GM21515 (cell line): ENCODE measurements around the gene CA9.

ENCODE experiments used
- ATAC-seq: cut with Tn5 transposase; IDR thresholded peaks from one replicate; pipeline ENCODE4 v1.9.1; 2021; ENCODE audit not compliant: unreplicated experiment

The CA9 gene

GRCh38 chr9:35675204-35675603, 1.5 kb downstream of the CA9 start:
- no peak for ATAC-seq

- ATAC-seq, result no peak
Observed at GRCh38 chr9:35675732-35676392, 2.1 kb downstream of the CA9 start.

DNA sequence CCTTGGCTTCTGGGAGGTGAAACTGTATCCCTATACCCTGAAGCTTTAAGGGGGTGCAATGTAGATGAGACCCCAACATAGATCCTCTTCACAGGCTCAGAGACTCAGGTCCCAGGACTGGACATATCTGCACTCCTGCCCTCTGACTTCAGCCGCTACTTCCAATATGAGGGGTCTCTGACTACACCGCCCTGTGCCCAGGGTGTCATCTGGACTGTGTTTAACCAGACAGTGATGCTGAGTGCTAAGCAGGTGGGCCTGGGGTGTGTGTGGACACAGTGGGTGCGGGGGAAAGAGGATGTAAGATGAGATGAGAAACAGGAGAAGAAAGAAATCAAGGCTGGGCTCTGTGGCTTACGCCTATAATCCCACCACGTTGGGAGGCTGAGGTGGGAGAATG, 5.4 kb downstream of the CA9 start:
- ATAC-seq, result no peak

DNA sequence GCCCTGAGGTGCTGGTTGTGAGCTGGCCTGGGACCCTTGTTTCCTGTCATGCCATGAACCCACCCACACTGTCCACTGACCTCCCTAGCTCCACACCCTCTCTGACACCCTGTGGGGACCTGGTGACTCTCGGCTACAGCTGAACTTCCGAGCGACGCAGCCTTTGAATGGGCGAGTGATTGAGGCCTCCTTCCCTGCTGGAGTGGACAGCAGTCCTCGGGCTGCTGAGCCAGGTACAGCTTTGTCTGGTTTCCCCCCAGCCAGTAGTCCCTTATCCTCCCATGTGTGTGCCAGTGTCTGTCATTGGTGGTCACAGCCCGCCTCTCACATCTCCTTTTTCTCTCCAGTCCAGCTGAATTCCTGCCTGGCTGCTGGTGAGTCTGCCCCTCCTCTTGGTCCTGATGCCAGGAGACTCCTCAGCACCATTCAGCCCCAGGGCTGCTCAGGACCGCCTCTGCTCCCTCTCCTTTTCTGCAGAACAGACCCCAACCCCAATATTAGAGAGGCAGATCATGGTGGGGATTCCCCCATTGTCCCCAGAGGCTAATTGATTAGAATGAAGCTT, 6.1 kb downstream of the CA9 start:
- no peak for ATAC-seq

- ATAC-seq, result peak; percentile 55
Observed at GRCh38 chr9:35680331-35681105, 6.8 kb downstream of the CA9 start.

- ATAC-seq, result no peak
Observed at GRCh38 chr9:35681341-35682002, 7.7 kb downstream of the CA9 start.

DNA sequence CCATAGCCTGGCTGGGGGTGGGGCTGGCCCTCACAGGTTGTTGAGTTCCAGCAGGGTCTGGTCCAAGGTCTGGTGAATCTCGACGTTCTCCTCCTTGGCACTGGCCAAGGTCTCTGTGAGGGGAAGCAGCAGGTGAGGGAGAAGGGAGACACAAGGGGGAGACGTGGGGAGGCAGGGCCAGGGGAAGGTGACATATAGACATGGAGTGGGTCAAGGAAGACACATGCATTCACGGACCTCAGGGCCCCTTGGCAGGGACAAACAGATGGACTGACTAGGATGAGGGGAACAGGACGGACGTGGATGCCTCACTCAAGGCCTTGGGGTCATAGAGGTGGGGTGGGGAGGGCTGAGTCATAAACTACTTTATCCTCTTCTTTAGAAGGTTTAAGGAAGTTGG, 8.3 kb downstream of the CA9 start:
- no peak for ATAC-seq

GRCh38 chr9:35682520-35683315, 9.0 kb downstream of the CA9 start:
- no peak for ATAC-seq

DNA sequence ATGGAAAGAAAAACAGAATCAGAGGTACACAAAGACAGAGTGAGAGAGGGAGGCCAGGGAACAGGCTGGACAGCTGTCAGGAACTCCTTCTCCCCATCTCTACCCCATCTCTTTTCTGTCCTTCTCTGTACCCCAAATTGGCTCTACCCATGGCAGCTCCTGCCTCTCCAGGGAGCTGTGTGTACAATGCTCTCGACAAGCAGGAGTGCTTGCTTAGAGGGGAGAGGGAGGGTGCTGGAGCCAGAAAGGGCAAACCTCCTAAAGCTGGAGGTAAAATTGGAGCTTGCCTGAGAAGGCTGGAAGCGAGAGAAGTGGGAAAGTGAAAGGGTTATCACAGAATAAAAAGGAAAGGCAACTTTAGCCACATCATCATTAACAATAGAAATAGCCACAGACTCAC, 9.6 kb downstream of the CA9 start:
- ATAC-seq, result no peak

DNA sequence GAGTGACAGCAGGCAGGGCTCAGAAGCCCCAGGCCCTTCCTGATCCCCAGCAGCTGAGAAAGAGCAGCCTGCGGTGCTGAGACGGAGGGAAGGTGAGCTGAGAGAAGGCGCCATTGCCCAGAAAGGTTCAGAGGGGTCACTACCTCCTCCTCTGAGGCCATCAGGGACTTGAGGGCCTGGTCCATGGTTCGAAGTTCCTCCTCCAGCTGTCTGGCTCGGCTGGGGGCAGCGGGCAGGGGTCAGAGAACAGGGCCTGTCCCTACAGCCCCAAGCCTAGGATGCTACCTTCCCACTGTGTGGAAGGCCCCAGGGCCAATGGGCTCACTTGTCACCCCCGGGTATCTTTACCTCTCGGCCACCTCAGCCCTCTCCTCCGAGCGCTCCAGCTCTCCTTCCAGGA, 11.2 kb downstream of the CA9 start:
- no peak for ATAC-seq

GRCh38 chr9:35685506-35685905, 11.8 kb downstream of the CA9 start:
- ATAC-seq, result no peak

DNA sequence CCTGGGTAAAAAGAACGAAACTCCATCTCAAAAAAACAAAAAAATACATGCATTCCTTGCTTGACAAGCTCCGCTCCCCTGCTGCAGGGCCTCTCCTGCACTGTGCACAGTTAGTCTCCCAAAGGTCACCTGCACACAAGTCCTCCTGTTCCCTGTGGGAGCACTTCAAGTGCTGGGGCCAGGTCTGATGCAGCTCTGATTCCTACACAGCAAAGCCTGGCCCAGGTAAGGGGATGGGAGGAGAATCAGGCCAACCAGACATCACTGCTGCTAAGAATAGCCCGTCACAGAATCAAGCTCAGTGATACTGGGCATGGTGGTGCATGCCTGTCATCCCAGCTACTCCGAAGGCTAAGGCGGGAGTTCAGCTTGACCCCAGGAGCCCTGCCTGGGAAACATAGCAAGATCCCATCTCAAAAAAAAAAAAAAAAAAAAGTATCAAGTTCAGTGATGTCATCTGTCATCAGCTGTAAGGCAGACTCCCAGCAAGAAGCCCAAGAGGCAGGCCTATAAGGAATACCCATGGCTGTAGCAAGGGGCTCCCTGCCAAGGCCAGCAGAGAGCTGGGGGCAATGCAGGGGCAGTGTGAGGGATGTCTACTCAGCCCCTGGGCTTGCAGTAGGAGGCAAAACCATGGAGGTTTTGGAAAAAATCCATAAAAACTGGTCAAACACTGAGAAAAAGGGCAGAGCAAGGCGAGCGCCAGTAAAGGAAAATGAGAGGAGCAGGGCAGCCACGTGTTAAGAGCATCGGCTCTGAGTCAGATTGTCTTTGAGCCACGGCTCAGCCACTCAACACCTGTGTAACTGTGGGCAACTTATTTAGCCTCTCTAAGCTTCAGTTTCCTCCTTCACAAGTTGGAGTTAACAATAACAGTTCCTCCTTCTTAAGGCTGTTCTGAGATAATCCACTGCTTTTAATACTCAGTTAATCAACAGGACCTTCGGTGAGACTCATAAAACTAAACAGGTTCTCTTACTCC, 12.8 kb downstream of the CA9 start:
- ATAC-seq, result no peak

DNA sequence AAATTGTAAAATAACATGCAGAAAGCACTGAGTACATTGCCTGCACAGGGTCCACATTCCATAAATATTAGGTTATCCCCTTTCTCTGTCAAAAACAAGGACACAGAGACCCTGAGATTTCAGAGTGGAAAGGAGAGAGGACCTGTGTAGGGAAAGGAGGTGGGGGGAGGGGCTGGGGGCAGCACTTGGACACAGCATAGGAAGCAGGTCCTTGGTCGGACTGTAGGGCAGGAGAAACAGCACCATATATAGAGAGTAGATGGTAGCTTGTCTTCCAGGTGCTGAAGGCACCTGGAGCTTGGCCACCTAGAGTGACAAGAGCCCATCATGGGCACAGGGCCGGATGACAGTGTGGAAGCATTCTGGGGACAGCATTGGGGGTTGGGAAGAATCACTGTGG, 13.6 kb downstream of the CA9 start:
- no peak for ATAC-seq

- ATAC-seq, result no peak
Observed at GRCh38 chr9:35687972-35688557, 14.3 kb downstream of the CA9 start.

GRCh38 chr9:35688558-35689541, 15.1 kb downstream of the CA9 start:
- ATAC-seq, result no peak

GRCh38 chr9:35689542-35690293, 16.0 kb downstream of the CA9 start, which contains the start of gene TPM2:
Gene TPM2 (minus strand): TSS chr9:35689925. CDS start chr9:35689817, 108 bp downstream.
- no peak for ATAC-seq

DNA sequence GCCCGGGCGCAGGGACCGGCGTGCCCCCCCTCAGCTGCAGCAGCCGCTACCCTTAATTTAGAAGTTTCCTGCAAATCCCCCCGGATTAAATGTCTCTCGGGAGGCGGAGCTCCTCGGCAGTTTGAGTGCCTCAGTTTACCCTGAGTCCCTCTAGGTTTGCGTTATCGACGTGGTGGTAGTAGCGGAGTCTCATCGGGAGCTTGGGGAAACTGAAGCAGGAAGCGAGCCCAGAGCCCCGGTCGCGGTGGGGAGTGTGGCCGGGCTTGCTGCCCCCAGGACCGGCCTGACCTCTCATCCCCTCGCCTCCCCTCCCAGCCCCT, 16.5 kb downstream of the CA9 start:
- ATAC-seq, result no peak
